SK-N-MC (cell line): ENCODE data around the gene DAPK1.

Experiments used
- EZH2 ChIP-seq: fragments of 200-600 bp; sonication (generic); IDR thresholded peaks from one replicate; pipeline ENCODE4 v1.6.1; 2017; ENCODE audit warnings: antibody characterized with exemption
- FOXP2 ChIP-seq: optimal IDR thresholded peaks from 2 replicates; pipeline ENCODE3; 2011; ENCODE audit warnings: mild to moderate bottlenecking, moderate library complexity; ENCODE audit not compliant: insufficient read depth; ENCODE audit errors: extremely low read length, control extremely low read depth
- POLR2AphosphoS5 ChIP-seq: IDR thresholded peaks from 2 replicates; pipeline ENCODE4 v1.6.1; 2012; ENCODE audit warnings: mild to moderate bottlenecking, low read depth, low read length, borderline replicate concordance

DNA sequence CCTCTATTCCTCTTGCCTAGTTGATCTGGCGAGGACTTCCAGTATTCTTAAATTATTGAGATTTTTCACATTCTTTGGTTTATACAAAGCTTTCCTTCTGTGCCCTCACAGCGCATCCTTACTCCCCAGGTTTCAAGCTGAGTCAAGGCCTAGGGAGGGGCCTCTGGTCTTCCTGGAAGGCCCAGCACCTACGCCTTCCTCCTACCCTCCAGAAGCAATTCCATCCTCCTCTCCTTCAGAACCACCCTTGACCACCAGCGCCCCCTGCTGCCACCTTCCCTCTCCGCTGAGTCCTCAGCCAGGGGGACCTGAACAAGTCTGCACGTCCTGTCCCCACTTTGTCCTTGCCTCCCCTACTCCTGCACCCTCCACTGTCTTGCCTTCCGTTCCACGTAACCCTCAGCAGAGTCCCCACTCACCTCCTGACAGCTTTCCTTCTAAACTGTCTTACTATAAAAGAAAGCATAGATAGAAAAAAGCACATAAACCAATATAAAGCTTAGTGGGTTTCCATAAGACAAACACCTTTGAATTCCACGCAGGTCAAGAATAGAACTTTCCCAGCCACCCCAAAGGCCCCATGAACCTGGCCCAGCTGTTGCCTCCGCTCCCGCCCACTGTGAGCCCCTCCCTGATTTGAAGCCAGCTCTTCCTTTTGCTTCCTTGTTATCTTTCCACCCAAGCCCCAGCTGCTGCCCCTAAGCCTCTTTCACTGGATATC is 165.3 kb downstream of the DAPK1 start:
- TF ChIP-seq EZH2: no peak
- TF ChIP-seq POLR2AphosphoS5: no peak
- no peak for TF ChIP-seq FOXP2
